Measurements from ENCODE around the gene CADPS2.

Gene CADPS2

DNA sequence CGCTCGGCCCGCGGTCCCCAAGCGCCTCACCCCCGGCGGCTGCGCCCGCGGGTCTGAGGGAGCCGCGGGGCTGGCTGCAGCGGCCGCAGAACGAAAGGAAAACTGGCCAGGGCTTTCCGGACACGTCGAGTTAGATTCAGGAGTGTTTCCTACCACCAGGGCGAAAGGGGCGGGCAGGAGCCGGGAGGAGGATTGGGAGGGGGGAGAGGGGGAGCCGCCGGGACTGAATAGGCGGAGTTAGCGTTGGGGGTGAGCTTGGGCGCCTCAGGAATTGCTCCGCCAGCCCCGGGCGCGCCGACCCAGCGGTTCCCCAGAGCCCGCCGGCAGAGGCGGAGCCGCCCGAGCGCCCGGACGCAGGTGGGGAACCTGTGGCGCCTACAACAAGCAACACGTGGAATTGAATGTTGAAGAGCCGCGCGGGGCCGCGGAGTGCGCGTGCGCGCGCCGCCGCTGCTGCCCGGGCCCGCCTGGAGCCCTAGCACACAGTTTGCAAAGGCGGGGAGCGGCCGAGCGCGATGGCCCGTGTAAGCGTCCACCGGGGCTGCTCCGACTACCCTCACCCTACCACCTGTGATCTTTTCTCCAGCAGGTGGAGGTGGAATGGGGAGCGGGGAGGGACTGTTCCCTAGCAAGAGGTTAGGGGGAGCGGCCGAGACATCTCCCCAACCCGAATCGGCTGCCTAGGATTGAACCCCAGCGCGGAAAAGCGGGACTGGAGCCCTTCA, at the start of gene CADPS2:
CADPS2 (minus strand) TSS at position 104 of the 725 bp plus-strand sequence. CDS start 123 bp downstream, outside the sequence.
- peak; percentile 95 for DNase-seq

DNA sequence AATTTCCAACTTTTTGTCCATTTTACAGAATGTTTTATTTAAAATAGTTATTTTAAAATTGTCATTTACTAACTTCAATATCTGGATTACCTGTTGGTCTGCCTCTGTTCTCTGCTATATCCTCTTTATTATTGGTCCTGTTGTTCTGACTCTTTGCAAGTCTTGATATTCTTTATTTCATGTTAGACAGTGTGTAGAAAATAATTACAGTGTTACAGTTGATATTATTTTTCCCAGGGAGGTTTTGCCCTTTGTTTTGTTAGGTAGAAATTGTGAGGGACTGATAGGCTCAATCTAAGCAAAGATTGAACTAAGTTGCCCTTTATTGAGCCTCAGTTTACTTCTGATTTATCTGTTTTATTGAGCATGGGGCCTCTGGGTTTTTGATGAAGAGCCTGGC, 49.4 kb upstream of the CADPS2 start:
- no peak for DNase-seq

DNA sequence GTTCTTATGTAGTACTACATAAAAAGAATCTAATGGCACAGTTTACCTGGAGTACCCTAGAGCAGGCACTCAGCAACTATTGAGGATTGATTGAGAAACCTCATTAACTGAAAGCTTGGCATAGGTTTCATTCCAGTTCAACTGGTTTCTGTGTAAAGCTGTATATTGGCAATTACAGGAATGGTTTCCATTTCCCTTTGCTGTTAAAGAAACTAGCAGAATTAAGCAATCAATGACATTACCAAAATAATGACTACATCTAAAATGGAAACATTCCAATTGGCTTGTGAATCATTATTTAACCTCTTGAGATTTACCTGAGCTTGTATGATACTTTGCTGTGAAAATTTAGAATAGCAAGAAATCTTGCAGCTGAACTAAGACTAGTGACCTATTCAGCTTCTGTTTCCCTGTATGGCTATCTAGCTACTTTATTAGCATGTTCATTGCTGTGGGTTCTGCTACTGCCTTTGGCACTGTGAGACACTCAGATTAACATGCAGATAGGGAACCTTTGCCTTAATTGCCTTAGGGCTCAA, 33.5 kb upstream of the CADPS2 start:
- DNase-seq, result no peak

DNA sequence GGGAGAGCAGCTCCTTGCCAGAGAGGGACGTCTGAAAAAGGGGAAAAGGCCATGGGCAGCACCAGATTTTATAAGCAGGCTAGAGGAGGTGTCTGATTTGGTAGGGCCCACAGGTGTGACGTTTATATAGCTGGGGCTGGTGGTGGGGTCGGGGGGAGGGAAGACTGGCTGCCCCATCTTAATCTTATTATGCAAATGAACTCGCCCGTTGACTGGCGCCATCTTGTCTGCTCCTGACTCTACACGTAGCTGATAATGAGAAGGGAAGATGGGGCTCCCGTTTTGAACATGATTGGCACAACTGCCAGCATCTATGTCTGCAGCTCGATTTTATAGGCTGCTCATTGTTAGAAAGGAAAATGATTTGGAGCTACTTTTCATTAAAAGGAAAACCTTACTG, 28.6 kb upstream of the CADPS2 start:
- DNase-seq, result no peak

DNA sequence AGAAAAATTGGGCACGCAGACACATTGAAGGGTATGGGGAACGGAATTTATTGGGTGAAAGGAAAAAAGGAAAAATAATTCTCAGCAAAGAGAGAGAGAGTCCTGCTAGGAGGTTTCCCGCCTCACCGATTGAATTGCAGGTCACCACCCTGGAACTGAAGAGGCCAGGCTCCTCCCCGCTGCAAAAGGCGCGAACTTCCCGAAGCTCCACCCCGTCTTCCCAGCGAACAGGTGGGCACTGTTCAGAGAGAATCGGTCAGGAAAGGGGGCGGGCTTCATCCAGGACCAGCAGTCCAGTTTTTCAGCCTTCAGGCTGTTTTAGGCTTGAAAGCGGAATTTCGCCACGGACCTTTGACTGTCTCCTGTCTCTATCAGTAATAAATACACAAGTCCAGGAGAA, 27.3 kb upstream of the CADPS2 start:
- no peak for DNase-seq

DNA sequence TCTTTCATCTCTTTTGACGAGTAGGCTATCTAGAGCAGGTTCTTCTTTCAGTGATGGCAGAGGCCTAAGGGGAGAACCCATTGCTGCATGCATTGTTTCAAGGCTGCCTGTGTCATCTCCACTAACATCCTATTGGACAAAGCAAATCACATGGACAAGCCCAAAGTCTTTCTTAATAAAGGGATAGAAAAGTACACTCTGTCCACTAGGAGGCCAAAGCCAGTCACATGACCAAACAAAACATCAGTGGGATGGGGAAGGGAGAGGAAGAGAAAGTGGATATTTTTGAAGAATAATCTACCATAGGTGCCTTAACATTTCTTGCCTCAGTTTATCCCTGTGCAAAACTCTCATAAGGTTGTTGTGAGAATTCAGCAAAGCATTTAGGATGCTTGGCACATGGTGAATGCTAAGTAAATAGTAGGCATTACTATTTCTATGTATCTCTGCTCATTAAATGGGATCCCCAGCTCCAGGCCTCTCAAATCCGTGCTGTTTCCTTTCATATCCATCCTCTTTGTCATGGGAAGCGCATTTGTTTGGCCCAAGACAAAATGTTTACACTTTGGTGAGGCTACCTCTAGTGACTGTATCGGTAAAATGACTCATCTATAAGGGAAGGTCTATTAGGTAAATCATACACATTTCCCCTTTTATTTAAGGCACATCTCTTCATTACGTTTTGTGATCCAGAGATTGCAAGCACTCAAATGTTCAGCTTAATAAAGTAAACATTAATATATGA, 16.7 kb upstream of the CADPS2 start:
- no peak for DNase-seq

DNA sequence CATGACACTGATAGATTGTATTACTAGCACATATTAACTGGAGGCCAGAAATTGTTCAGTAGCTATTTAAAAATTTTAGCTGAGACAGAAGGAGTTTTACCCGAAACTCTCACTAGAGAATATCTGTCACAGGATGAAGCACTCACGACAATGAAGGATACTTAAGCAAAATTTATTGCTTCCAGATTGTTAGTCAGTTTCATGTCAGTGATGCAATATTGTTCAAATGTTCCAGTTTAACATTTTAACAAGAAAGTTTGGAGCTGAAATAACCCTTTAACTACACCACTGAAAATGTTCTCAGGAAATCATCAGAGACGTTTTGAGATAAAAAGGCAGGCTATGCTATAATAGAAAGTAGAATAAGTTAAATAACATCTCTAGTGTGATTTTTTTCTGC, 15.0 kb upstream of the CADPS2 start:
- DNase-seq, result no peak

DNA sequence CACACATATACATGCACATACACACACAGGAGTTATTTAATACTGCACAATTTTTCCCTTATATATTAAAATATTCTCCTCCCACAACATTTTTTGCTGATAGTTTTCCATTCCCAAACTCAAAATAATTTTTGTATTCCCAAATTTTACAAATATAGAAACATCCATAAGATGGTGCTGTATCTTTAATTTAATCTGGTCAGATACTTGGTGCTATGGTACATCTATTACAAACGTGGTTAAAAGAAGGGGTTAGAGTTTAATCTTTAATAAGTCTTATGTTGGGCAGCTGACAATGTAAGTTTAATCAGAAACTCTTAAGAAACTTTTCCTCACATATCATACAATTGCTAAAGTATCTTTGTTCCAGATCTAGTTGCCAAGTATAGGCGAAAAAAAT, 10.2 kb upstream of the CADPS2 start:
- no peak for DNase-seq

DNA sequence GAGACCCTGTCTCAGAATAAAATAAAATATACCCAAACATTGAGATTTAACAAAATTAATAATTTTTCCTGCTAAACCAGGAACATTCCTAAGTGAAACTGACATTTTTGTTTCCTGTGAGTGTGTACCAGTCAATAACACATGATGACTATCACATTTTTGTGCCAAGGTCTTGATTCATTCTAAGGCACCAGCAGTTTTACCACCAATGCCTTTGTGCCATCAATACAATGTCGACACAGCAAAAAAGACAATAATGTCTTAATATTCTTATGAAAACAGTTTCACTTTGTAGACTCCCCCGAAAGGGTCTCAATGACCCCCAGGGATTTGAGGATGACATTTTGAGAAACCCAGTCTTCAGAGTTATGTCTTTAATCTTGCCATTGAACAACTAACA, 7.2 kb upstream of the CADPS2 start:
- DNase-seq, result no peak

DNA sequence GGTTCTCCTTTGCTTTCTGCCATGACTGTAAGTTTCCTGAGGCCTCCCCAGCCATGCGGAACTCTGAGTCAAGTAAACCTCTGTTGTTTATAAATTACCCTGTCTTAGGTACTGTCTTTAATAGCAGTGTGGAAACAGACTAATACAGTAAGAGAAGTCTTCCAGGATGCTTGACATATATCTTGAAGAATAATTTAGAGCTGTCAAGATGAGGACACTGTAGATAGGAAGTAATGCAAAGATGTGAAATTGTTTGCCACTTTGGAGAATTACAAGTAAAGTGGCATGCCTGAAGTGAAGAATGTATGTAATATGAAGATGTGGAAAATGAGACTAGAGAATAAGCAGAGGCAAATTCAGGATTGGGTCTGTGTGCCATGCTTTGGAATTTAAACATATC, 2.9 kb upstream of the CADPS2 start:
- no peak for DNase-seq

DNA sequence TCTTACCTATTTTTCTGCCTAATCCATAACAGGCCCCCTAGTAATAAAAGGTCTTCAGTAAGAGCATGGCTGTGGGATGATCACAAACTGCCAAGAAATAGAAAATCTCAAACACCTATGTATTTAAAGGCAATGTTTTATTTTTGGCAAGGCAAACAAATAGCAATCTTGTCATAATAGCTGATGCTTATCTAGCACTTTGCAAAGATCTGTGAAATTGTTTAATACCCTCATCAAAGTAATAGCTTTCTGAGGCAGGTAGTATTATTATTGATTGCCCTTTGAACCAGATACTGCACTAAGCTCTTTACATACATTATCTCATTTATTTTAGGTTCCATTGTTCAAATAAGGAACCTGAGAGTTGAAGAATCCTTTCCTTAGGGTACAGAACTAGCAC, 1.6 kb upstream of the CADPS2 start:
- DNase-seq, result no peak

DNA sequence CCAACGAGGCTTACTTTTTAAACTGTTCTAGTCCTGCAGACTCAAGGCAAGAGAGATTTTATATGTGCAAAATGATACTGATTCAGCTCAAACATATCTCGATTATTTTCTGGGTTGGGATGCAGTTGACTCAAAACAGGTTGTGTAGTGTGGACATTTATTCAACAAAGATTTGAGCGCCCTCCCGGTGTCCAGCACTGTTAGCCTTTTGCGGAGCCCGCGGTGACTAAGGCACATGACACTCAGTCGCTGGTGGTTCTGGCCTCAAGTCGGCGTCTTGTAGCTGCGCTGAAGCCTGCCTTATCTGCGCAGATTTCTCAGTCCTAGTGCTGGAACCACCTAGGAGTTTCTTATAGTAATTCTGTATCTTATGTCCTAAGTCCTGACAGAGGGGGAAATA, 938 bp upstream of the CADPS2 start:
- peak; percentile 72 for DNase-seq

DNA sequence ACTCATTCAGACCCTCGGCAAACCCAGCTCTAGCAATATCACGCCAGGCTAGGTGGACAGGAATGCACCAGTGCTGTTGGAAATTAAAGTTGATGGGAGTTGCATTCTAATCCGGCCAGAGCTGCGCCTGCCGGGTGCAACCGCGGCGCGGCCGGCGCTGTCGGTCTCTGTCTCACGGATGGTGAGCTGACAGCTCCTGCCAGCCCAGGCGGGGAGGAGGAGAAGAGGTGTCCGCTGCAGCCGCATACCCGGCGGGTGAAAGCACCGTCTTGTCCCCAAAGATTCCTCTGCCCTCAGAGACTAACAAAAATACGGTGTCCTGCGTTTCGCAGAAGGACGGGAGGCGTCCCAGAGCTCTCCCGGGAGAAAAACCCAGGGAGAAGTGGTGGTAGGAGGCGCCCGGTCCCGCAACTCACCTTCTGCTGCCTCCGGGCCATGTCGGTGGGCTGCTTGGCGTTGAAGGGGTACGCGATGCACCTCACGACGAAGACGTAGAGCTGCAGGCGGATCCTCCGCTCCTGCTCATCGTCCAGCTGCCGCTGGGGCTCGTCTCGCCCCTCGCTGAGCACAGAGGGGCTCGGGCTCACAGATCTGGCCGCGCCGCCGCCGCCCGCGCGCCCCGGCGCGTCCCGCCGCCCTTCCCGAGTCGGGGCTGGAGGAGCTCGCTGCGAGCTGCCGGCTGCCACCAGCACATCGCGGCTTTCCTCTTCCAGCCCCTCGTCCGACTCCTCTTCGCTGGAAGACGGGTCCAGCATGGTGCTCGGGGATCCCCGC, 490 bp downstream of the CADPS2 start:
- DNase-seq, result peak; percentile 90

DNA sequence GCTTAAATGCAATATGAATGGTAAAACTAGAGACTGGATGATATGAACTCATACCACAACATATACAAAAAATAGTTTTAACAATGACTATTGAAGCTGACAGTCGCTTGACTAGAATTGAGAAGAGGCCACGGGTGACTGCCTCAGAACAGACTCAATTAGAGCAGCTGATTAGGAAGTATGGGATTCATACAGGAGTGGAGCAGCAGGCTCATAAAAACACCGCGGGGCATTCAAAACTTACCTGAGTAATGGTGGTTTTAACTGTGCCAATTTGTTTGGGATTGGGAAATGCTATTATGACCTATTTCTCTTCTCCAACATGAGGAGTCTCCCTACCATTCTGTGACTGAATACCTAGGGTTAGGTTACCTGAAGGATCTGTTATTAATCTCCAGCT, 2.1 kb downstream of the CADPS2 start:
- peak; percentile 47 for DNase-seq

DNA sequence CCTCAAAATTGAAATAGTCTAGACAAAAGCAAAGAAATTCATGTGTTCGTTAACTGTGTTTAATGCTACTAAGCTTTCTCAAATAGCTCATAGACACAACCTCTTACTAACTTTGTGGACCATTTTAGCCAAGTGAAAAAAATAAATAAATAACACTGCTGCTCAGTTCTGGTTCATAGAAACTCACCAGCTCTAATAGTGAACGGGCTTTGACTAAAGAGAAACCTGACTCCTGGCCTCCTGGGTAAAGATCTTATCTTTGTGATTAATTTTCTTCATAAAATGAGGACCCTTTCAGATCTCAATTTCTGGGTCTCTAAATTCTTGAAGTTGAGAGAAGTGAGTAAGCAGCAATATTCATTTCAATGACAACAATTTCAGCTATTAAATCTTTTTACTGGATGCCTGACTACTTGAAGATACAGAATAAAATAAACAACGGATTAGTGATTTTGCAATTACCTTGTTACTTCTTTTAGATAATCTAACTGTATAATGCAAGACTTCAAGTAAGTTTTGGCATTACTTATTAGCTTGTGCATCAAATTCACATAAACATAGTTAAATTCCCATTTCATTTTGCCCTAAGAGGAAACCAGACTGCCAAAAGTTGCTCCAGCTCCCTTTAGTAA, 3.1 kb downstream of the CADPS2 start:
- no peak for DNase-seq

DNA sequence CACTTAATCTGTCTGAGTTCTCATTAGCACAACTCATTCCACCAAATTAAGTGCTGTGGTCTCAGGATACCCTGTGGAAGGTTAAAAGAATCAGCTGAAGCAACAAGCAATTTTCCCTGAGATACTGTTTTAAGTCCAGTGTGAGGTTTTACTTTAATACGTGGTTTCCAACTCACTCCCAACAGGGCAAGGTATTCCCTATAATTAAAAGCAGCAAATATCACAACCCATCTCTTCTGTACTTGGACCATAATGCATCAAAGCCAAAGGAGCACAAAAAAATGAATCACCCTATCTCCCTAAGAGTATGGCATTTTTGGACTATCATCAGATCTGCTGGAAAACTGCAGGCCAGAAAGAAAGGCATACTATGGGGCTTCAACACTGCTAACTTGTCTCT, 4.9 kb downstream of the CADPS2 start:
- DNase-seq, result no peak

DNA sequence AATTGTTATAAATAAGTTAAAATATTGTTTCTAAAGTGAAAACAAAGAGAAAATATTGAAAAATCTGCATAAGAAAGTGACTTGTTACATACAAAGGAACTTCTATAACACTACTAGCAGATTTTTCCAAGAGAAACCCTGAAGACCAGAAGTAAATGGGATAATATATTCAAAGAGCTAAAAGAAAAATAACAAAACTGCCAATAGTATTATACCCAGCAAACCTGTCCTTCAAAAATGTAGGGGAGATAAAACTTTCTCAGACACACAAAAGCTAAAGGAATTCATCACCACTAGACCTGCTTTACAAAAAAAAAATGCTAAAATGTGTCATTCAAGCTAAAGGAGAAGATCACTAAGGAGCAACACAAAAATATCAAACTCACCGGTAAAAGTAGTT, 17.0 kb downstream of the CADPS2 start:
- DNase-seq, result no peak

DNA sequence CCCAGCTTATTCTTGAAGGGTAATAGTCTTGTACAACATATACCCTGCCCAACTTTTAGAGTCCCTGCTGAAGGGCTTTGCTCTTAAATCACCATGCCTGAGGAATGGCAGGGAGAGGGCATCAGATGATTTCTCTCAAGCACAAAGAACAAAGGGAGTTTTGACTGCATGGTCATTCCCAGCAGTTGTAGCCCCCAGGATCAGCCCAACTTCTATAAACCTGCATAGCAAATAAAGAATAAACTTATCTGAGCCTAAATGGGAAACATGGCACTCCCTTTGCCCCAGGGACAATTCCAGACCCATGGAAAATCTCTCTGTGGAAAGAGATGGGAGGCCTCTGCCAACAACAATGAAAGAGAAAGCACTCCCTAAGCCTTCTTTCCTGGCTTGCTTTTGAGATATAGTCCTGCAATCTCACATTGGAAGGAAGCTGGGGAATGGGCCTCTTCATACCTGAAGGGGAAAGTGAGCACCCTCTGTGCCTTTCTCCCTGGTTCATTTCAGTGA, 18.7 kb downstream of the CADPS2 start:
- no peak for DNase-seq

DNA sequence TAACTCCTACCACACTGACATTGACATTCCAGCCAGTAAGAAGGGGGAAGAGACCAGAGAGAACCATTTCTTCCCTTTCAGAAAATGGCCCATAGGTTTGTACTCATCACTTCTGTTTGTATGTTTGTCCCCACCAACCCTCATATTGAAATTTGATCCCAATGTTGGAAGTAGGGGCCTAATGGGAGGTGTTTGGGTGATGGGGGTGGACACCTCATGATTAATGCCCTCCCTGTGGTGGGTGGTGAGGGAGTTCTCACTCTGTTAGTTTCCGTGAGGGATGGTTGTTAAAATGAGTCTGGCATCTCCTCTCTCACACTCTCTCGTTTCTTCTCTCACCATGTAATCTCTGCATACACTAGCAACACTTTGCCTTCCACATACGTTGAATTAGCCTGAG, 21.4 kb downstream of the CADPS2 start:
- DNase-seq, result no peak

DNA sequence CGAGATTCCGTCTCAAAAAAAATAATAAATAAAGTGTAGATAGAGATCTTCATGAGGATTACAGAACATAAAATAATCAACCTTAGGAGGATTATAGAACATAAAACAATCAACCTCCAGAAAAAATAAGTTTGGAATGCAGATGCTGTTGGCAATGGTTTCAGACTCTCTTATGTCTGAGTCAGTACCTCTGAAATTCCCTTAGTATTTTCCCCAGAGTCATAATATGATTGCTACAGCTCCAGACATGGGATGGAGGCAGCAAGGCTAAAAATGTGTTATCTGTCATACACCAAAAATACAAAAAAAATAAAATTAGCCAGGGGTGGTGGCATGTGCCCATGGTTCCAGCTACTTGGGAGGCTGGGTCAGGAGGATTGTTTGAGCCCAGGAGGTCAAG, 22.2 kb downstream of the CADPS2 start:
- no peak for DNase-seq

DNA sequence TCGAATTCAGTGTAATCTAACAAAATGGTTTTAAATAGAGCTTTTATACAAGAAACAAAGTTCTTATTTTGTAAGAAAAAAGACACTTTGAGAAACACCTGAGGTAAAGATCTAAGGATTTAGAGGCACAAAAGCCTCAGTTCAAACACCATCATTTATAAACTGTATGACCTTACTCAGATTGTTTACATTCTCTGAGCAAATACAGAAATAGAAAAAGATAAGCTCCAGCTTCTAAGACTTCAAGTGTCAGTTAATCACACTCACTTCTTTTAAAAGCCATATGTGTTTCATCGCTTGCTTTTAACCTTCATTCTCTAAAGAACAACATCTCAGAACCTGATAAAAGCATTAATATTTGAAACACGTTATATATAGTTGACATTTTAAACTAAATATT, 27.9 kb downstream of the CADPS2 start:
- DNase-seq, result no peak

DNA sequence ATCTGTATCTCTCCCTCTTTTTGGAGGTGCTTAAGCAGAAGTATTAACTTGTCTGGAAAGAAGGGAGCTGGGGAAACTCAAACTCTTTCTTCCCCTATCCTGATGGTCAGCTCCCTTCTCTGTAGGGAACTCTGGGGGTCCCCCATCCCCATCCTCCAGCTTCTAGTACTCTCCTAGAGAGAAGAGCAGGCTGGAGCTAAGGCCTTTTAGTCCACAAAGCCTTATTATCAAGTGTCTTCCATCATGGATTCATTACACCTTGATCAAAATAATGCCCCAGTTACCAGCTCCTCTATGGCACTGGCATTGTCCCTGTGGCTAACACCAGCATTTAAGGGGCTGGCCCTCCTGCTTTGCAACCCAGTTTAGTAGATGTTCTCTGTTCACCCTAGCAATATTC, 35.7 kb downstream of the CADPS2 start:
- no peak for DNase-seq

DNA sequence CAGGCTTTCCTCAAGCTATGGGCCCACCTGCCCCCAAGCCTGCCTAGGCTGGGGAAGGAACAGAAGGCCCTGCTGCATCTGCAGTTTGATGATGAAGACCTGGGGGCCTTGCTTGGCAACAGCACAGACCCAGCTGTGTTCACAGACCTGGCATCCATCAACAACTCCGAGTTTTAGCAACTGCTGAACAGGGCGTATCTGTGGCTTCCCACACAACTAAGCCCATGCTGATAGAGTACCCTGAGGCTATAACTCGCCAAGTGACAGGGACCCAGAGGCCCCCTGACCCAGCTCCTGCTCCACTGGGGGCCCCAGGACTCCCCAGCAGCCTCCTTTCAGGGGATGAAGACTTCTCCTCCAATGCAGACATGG, 36.3 kb downstream of the CADPS2 start:
- DNase-seq, result no peak
